ENCODE results near the gene HDDC3. TPM values are rescaled to one million over a fixed set of nuclear protein-coding genes. Genes with fewer than 3 reads are reported as not detected.

Gene HDDC3
- total and polyA plus RNA-seq, 3 donors from 2014 or later, result 12.1 to 18.3 (median 16.7) TPM

- Histone ChIP-seq H3K27ac (no peak overlapping the region), H3K27me3 (no peaks in the 10 kb centered on the region), H3K9me3 (no peaks in the 10 kb centered on the region), H3K4me3 (no peak overlapping the region), H3K4me1 (peaks cover 7% of the 10 kb centered on the region), H3K36me3 (ENCODE audit: low read depth, missing control alignments) (no peaks in the 10 kb centered on the region)
- intact Hi-C loops (cut with DNase I; ENCODE audit: low total_unique reads), result no loop called here
- WGBS, 2 donors, result 79 to 86% methylated on average over 18 to 25 of the region's 25 CpGs
- peak; percentile 44 for DNase-seq
- TF ChIP-seq POLR2A (IDR thresholded peaks at IDR 0.05) (no peak), CTCF (IDR thresholded peaks at IDR 0.05) (no peak)
These were observed 16.4 kb downstream of the HDDC3 start for GRCh38 chr15:90915808-90916440.

GRCh38 chr15:90915216-90915807 is 17.0 kb downstream of the HDDC3 start:
- Histone ChIP-seq H3K36me3 (ENCODE audit: low read depth, missing control alignments) (no peaks in the 10 kb centered on the region), H3K4me1 (peaks cover 7% of the 10 kb centered on the region), H3K9me3 (no peaks in the 10 kb centered on the region), H3K27ac (no peak overlapping the region), H3K27me3 (no peaks in the 10 kb centered on the region), H3K4me3 (no peak overlapping the region)
- WGBS, 2 donors, result 86 to 90% methylated on average over 7 of the region's 7 CpGs
- TF ChIP-seq CTCF (IDR thresholded peaks at IDR 0.05) (no peak), POLR2A (IDR thresholded peaks at IDR 0.05) (no peak)
- DNase-seq, result no peak
- intact Hi-C loops (cut with DNase I; ENCODE audit: low total_unique reads), result no loop called here

GRCh38 chr15:90914305-90915080 is 17.9 kb downstream of the HDDC3 start:
- Histone ChIP-seq H3K27me3 (no peaks in the 10 kb centered on the region), H3K4me1 (peaks cover 7% of the 10 kb centered on the region), H3K4me3 (no peak overlapping the region), H3K27ac (no peak overlapping the region), H3K9me3 (no peaks in the 10 kb centered on the region), H3K36me3 (ENCODE audit: low read depth, missing control alignments) (no peaks in the 10 kb centered on the region)
- TF ChIP-seq CTCF (IDR thresholded peaks at IDR 0.05) (no peak), POLR2A (IDR thresholded peaks at IDR 0.05) (no peak)
- WGBS, 2 donors, result 94 to 95% methylated on average over 21 to 22 of the region's 22 CpGs
- intact Hi-C loops (cut with DNase I; ENCODE audit: low total_unique reads), result no loop called here
- DNase-seq, result no peak

GRCh38 chr15:90913398-90913944 is 18.9 kb downstream of the HDDC3 start:
- 93% methylated on average over 3 to 12 of the region's 12 CpGs for WGBS, 2 donors
- Histone ChIP-seq H3K27ac (no peak overlapping the region), H3K4me3 (no peak overlapping the region), H3K36me3 (ENCODE audit: low read depth, missing control alignments) (no peaks in the 10 kb centered on the region), H3K9me3 (no peaks in the 10 kb centered on the region), H3K4me1 (peaks cover 6% of the 10 kb centered on the region), H3K27me3 (no peaks in the 10 kb centered on the region)
- intact Hi-C loops (cut with DNase I; ENCODE audit: low total_unique reads), result no loop called here
- TF ChIP-seq CTCF (IDR thresholded peaks at IDR 0.05), result no peak
- TF ChIP-seq POLR2A (IDR thresholded peaks at IDR 0.05), result no peak
- DNase-seq, result no peak

Data from testis (tissue), 3 donors.